HG03457 (cell line): ENCODE data around the gene MDM1.

ENCODE experiments used
- ATAC-seq: cut with Tn5 transposase; IDR thresholded peaks from one replicate; pipeline ENCODE4 v1.9.1; 2021; ENCODE audit warnings: moderate number of reproducible peaks; ENCODE audit not compliant: unreplicated experiment

Gene MDM1

GRCh38 chr12:68280240-68280639 is 51.9 kb downstream of the MDM1 start:
- no peak for ATAC-seq

- no peak for ATAC-seq
These were observed 52.7 kb downstream of the MDM1 start for GRCh38 chr12:68279227-68280054.

- ATAC-seq: no peak
These were observed 55.7 kb downstream of the MDM1 start for GRCh38 chr12:68276402-68276930.

- ATAC-seq: no peak
These were observed 59.4 kb downstream of the MDM1 start for GRCh38 chr12:68272732-68273131.

GRCh38 chr12:68271346-68271745 is 60.8 kb downstream of the MDM1 start:
- ATAC-seq: no peak

- ATAC-seq: no peak
These were observed 61.8 kb downstream of the MDM1 start for GRCh38 chr12:68270358-68270757.

GRCh38 chr12:68269779-68270178 is 62.4 kb downstream of the MDM1 start:
- ATAC-seq: no peak

GRCh38 chr12:68268967-68269366 is 63.2 kb downstream of the MDM1 start:
- ATAC-seq: no peak

- ATAC-seq: no peak
These were observed 64.2 kb downstream of the MDM1 start for GRCh38 chr12:68267892-68268396.

GRCh38 chr12:68264857-68265256 is 67.3 kb downstream of the MDM1 start:
- no peak for ATAC-seq

GRCh38 chr12:68264158-68264855 is 67.9 kb downstream of the MDM1 start:
- ATAC-seq: no peak

GRCh38 chr12:68263366-68263765 is 68.8 kb downstream of the MDM1 start:
- ATAC-seq: no peak

- no peak for ATAC-seq
These were observed 70.3 kb downstream of the MDM1 start for GRCh38 chr12:68261896-68262295.

- no peak for ATAC-seq
These were observed 72.0 kb downstream of the MDM1 start for GRCh38 chr12:68260153-68260552.

GRCh38 chr12:68259318-68259940 is 72.7 kb downstream of the MDM1 start:
- ATAC-seq: no peak

- no peak for ATAC-seq
These were observed 78.7 kb downstream of the MDM1 start, which contains the start of gene IL22 for GRCh38 chr12:68253504-68253903. TSS of gene IL22 (minus strand) at chr12:68253604. CDS start at chr12:68253448, 156 bp downstream.

GRCh38 chr12:68252077-68252476 is 80.1 kb downstream of the MDM1 start:
- no peak for ATAC-seq

- ATAC-seq: no peak
These were observed 81.7 kb downstream of the MDM1 start for GRCh38 chr12:68250454-68250853.

GRCh38 chr12:68247785-68248184 is 84.4 kb downstream of the MDM1 start:
- no peak for ATAC-seq

- no peak for ATAC-seq
These were observed 85.8 kb downstream of the MDM1 start for GRCh38 chr12:68246350-68246749.
